ENCODE data around the gene NCL.

DNA sequence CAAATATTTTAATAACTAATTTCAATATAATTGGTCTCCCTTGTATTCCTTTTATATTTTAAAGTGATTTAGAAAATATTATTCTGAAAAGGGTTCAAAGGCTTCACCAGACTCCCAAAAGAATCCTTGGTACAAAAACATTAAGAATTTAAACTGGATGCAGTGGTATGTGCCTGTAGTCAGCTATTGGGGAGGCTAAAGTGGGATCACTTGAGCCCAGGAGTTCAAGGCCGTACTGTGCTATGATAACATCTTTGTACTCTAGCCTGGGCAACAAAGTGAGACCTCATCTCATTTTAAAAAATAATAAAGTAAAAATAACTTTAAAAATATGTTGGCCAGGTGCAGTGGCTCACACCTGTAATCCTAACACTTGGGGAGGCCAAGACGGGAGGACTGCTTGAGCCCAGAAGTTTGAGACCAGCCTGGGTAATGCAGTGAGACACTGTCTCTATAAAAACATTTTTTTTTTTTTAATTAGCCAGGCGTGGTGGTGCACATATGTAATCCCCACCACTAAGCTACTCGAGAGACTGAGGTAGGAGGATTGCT lies 14.7 kb downstream of the NCL start:
- TF ChIP-seq, protein P1, sequence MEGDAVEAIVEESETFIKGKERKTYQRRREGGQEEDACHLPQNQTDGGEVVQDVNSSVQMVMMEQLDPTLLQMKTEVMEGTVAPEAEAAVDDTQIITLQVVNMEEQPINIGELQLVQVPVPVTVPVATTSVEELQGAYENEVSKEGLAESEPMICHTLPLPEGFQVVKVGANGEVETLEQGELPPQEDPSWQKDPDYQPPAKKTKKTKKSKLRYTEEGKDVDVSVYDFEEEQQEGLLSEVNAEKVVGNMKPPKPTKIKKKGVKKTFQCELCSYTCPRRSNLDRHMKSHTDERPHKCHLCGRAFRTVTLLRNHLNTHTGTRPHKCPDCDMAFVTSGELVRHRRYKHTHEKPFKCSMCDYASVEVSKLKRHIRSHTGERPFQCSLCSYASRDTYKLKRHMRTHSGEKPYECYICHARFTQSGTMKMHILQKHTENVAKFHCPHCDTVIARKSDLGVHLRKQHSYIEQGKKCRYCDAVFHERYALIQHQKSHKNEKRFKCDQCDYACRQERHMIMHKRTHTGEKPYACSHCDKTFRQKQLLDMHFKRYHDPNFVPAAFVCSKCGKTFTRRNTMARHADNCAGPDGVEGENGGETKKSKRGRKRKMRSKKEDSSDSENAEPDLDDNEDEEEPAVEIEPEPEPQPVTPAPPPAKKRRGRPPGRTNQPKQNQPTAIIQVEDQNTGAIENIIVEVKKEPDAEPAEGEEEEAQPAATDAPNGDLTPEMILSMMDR (IDR thresholded peaks at IDR 0.05): no peak
- TF ChIP-seq POLR2A (IDR thresholded peaks at IDR 0.05) (no peak), POLR2AphosphoS5 (IDR thresholded peaks at IDR 0.05) (no peak)
